ENCODE data around the gene GATAD2A. TPM values are rescaled to one million over a fixed set of nuclear protein-coding genes. Genes with fewer than 3 reads are reported as not detected.

Gene GATAD2A
- total and polyA plus RNA-seq, 2 of the 8 experiments (the other 6 are each of a cell fraction or from before 2014, with no cell fraction given): 38.4 to 205 TPM

- H4K20me1 ChIP-seq (replicated peaks in 1 of 2; ENCODE audit: control insufficient read depth in 1 of 2, insufficient read depth in 2 of 2, low read length in 2 of 2): peaks cover 42 to 49% of the 10 kb centered on the region in 2 experiments
- no peaks in the 10 kb centered on the region for H3K9me3 ChIP-seq (ENCODE audit: insufficient read depth in 2 of 2, low read depth in 1 of 2, low read length in 1 of 2)
- H3K27ac ChIP-seq (ENCODE audit: low read depth, low read length): no peak overlapping the region
- peaks cover 10 to 30% (median 21%) of the 10 kb centered on the region in 4 experiments; a peak in 6 of 7 replicates for H3K4me1 ChIP-seq (replicated peaks in 1 of 4; ENCODE audit: control insufficient read depth in 3 of 4, insufficient read depth in 4 of 4, low read length in 3 of 4)
- H2BK120ac ChIP-seq (replicated peaks; ENCODE audit: low read depth, low read length): no peak overlapping the region
- H3K79me2 ChIP-seq (ENCODE audit: control insufficient read depth in 1 of 2, insufficient read depth in 2 of 2, low read length in 2 of 2): peaks cover 70 to 80% of the 10 kb centered on the region in 2 experiments
- no peak overlapping the region for H3K4ac ChIP-seq (replicated peaks; ENCODE audit: insufficient read length, low read depth, low read length)
- no peak overlapping the region for H4K8ac ChIP-seq (ENCODE audit: extremely low read depth, insufficient read depth, low read length)
- H2AK5ac ChIP-seq (ENCODE audit: low read depth, low read length): no peak overlapping the region
- H3K23me2 ChIP-seq (ENCODE audit: low read depth, low read length): peaks cover 7% of the 10 kb centered on the region
- H4K5ac ChIP-seq (ENCODE audit: insufficient read length, low read depth, low read length): no peak overlapping the region
- no peak overlapping the region for H2BK15ac ChIP-seq (ENCODE audit: low read length)
- no peak overlapping the region for H4K91ac ChIP-seq (replicated peaks; ENCODE audit: insufficient read length, low read length)
- no peak overlapping the region for H3K9ac ChIP-seq (replicated peaks in 1 of 4; ENCODE audit: extremely low read depth in 1 of 4, low read depth in 3 of 4, low read length in 3 of 4)
- no peak overlapping the region for H2BK5ac ChIP-seq (ENCODE audit: low read depth, low read length)
- peaks cover 18% of the 10 kb centered on the region for H3K79me1 ChIP-seq (ENCODE audit: low read depth, low read length)
- no peak overlapping the region for H2BK20ac ChIP-seq (ENCODE audit: low read length)
- no peaks in the 10 kb centered on the region for H3K36me3 ChIP-seq (ENCODE audit: control insufficient read depth in 2 of 4, insufficient read depth in 4 of 4, low read length in 3 of 4)
- no peak overlapping the region for H3K18ac ChIP-seq (ENCODE audit: extremely low read depth, low read length)
- H3K4me3 ChIP-seq (ENCODE audit: extremely low read depth in 1 of 4, insufficient read depth in 2 of 4, low read depth in 3 of 4, low read length in 4 of 4): peak overlapping the region in 1 of 4 experiments; percentile 10; a peak in 1 of 8 replicates
- no peak for DNase-seq (ENCODE audit: low read depth in 1 of 2, low spot score in 2 of 2)
- H3K27me3 ChIP-seq (replicated peaks in 1 of 4; ENCODE audit: control insufficient read depth in 3 of 4, extremely low read depth in 1 of 4, insufficient read depth in 3 of 4, low read length in 3 of 4): no peaks in the 10 kb centered on the region
- ChIA-PET CTCF (ENCODE audit: partially characterized antibody) (interaction anchor here (0.8 to 6.2 kb wide), 5 partner anchors 27 to 81 kb away, joined by 3 to 45 read pairs (median 6); no protein-coding TSS in a partner anchor), POLR2A (ENCODE audit: partially characterized antibody) (interaction anchor here (0.6 to 4.0 kb wide), 6 partner anchors 8 to 265 kb away, joined by 3 to 13 read pairs (median 4); no protein-coding TSS in a partner anchor)
- no peak overlapping the region for H3K14ac ChIP-seq (ENCODE audit: insufficient read length)
- no peak for FAIRE-seq
- peak overlapping the region; percentile 45 to 47; a peak in 3 of 4 replicates for H3K4me2 ChIP-seq (ENCODE audit: insufficient read depth in 1 of 2, low read depth in 2 of 2, low read length in 2 of 2)
- 80% methylated on average over 4 of the region's 4 CpGs; no CpG with 5 or more reads in 1 of the 2 experiments for WGBS, 2 experiments (ENCODE audit: extremely low coverage in 1 of 2, insufficient coverage in 1 of 2, insufficient read length in 1 of 2, insufficient replicate concordance in 2 of 2, low coverage in 1 of 2, low lambda C conversion rate in 2 of 2, missing lambda C conversion rate in 1 of 2)
- H2AFZ ChIP-seq (ENCODE audit: low read length): no peak overlapping the region
- no peak overlapping the region for H3K23ac ChIP-seq (ENCODE audit: insufficient read length)
- no peak overlapping the region for H2BK12ac ChIP-seq (ENCODE audit: low read depth, low read length)
- H3K56ac ChIP-seq (replicated peaks; ENCODE audit: insufficient read length, low read depth, low read length): no peak overlapping the region
- no peak for TF ChIP-seq SP2 (IDR thresholded peaks at IDR 0.05; ENCODE audit: low read length)
- no peak for TF ChIP-seq TAF7 (optimal IDR thresholded peaks at IDR 0.05; ENCODE audit: borderline replicate concordance, low read depth, low read length)
- no peak for TF ChIP-seq EZH2 (IDR thresholded peaks at IDR 0.05; ENCODE audit: low read depth, low read length, severe bottlenecking)
- TF ChIP-seq CTBP2 (IDR thresholded peaks at IDR 0.05; ENCODE audit: borderline replicate concordance, insufficient read depth, insufficient read length, low read length): no peak
- TF ChIP-seq RFX5 (IDR thresholded peaks at IDR 0.05; ENCODE audit: borderline replicate concordance, low read depth, low read length): no peak
- TF ChIP-seq NRF1 (IDR thresholded peaks at IDR 0.05; ENCODE audit: low read depth, low read length): no peak
- no peak for TF ChIP-seq SUZ12 (IDR thresholded peaks at IDR 0.05; ENCODE audit: low read length)
- no peak for TF ChIP-seq E2F6 (IDR thresholded peaks at IDR 0.05)
- no peak for TF ChIP-seq JUND (IDR thresholded peaks at IDR 0.05; ENCODE audit: low read length)
- TF ChIP-seq CEBPB (IDR thresholded peaks at IDR 0.05; ENCODE audit: low read depth, low read length): no peak
- TF ChIP-seq RAD21 (IDR thresholded peaks at IDR 0.05 in 1 of 2, conservative IDR thresholded peaks at IDR 0.05 in 1 of 2; ENCODE audit: low read depth in 2 of 2, low read length in 2 of 2): no peak
- TF ChIP-seq CBX5 (IDR thresholded peaks at IDR 0.05; ENCODE audit: low read depth, low read length): no peak
- TF ChIP-seq, protein P1, sequence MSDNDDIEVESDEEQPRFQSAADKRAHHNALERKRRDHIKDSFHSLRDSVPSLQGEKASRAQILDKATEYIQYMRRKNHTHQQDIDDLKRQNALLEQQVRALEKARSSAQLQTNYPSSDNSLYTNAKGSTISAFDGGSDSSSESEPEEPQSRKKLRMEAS (IDR thresholded peaks at IDR 0.05): no peak
Observed at GRCh38 chr19:19409205-19409604, 3.7 kb downstream of the GATAD2A start.

Data from H1 (cell line).